GM18909 (cell line): ENCODE data around the gene ATXN7L3B.

Experiments used
- ATAC-seq: cut with Tn5 transposase; IDR thresholded peaks from one replicate; pipeline ENCODE4 v1.9.1; 2021; ENCODE audit warnings: mild to moderate bottlenecking; ENCODE audit not compliant: unreplicated experiment, poor library complexity

Gene ATXN7L3B

DNA sequence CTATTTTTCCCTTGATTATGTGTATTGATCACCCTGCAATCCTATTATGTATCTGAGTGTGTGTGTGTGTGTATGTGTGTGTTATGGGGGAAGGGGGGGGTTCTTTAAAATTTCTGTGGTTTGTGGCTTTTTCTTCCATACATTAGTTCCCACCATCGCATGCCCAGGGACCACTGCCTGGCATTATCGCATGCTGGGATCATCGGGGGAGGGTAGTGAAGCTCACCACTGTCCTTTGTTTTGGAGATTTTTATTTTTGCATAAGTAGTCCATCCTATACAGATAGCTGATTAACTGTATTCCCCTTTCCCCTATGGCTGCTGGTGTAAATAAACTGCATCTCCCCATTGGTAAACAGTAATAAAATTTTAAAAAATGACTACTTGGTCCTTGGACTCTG lies 3.4 kb downstream of the ATXN7L3B start:
- no peak for ATAC-seq

DNA sequence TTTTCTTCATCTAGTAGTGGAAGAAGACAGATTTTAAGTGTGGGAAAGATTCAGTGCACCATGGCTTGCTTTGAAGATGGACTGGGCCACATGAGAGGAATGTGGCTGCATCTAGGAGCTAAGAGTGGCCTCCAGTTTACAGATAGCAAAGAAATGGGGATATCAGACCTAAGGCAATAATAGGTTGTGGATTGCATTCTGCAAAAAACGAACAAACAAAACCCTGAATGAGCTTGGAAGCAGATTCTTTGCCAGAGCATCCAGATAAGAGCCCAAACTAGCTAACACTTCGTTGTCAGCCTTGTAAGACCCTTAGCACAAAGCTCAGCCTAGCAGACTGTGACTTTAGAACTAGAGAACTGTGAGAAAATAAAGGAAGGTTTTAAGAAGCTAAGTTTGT lies 9.6 kb downstream of the ATXN7L3B start:
- no peak for ATAC-seq

DNA sequence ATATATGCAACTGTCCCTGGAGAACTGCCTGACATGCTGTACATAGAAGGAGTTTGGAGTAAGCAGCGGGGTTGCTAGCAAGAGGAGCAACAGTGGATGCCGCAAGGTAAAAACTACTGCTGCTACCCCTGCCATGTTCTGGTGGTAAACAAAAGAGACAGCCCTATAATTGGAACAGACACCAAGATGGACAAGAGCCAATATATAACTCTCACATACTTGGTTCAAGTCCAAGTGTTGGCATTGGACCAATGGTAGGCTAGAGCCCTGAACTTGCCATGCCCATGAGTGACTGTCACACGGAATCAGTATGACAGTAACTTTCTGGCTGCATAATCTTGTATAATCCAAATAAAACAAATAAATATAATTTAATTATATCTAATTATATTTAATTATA lies 13.7 kb downstream of the ATXN7L3B start:
- ATAC-seq, result no peak

DNA sequence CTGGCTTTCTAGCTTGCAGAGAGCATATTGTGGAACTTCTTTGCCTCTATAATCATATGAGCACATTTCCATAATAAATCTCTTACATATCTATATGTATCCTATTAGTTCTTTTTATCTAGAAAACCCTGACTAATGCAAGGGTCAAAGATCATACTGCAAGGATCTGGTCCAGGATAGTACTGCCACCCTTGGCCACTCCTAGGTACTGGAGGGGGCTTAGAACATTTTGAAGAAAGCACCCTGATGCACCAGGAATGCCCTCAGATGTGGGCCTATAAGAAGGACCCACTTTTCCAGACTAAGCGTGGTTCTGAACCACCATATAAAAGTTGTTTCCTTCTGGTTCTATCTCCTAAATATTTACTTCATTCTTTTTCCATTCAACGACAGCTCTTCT lies 14.6 kb downstream of the ATXN7L3B start:
- ATAC-seq, result no peak

DNA sequence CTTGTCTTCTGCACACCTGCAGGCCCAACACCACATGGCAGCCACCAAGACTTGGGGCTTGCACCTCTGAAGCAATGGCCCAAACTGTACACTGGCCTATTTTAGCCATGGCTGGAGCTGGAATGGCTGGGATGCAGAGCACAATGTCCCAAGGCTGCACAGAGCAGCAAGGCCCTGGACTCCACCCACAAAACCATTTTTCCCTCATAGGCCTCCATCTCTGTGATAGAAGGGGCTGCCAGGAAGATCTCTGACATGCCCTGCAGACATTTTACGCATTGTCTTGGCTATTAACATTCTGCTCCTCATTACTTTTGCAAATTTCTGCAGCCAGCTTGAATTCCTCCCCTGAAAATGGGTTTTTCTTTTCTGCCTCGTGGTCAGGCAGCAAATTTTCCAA lies 22.1 kb downstream of the ATXN7L3B start:
- ATAC-seq, result no peak

DNA sequence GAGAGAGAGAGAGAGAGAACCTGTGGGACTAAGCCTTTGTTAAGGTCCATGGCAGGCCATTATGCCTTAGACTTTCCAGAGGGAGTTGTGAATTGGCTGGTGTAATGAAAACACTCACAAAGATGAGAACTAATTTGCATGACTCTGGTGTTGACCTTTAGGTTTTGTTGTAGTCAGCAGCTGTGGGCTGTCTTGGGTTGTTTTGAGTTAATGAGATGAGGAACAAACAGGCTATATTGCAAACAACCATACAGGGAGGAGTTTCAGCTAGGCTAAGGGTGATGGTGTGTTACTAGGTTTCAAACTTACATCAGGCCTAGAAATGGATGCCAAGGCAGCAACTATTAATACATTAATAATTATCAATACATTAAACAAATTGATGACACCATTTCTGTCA lies 26.3 kb downstream of the ATXN7L3B start:
- peak; percentile 42 for ATAC-seq

DNA sequence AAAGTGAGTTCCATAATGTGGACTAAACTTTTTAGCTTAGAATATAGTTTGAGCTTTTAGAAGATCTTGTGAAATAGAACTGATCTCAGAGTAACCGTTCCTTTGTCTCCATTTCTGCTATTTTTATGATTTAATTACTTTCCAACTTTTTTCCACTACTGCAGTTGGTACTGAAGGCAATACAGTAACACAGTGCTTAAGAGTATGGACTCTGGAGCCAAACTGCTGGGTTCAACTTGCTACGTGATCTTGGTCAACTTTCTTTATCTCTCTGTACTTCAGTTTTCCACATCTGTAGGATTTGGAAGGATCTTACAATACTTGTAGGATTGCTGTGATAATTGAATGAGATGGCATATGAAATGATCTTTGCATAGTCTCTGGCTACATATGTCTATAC lies 40.9 kb downstream of the ATXN7L3B start:
- ATAC-seq, result no peak

DNA sequence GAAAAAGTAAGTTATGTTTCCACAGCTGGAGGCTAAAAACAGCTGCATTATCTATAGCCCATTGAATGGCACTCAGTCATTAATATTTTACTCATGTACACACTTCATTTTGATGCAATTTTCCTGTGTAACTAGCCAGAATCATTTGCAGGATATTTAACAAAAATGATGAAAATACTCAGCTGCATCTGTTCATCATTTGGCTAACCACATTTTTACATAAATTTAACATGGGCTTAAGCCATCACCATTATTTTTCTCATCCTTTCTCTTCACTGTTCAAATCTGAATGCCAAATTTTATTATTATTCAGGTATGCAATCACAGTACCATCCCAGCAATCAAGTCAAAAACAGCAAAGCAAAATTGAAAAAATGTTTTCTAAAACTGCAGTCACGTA lies 41.8 kb downstream of the ATXN7L3B start:
- no peak for ATAC-seq

DNA sequence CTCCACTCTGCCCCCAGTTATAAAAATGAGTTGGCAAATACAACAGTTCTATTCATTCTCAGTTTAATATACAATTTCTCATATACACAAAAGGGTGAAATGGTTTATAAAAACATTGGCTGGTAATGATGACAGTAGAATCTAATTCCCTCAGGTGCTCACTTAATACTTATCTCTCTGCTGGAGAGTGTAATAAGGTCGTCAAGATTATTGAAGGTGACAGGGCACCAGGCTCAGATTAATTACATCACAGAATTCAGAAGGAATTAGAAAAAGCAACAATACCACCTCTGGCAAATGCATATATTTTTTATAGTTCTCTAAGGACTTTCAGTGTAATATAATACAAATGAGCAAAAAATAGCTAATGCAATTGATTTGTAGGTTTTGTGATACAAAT lies 42.3 kb downstream of the ATXN7L3B start:
- ATAC-seq, result no peak

DNA sequence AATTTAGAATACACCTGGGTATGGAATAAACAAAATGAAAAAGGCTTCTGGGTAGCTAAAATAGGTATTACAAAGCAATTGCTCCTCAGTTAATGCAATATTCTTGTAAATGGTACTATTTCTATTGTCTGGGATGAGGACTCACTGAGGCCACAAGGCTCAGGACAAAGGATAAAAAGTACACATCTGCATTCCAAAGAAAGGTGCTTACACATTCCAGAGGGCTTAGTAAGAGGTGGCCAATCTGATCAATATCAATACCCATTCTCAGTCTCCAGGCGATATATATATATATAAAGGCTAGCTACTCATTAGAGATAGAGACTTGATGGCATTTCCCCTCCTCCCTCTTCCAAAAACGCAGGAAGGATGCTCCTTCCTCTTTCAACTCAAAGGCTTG lies 43.8 kb downstream of the ATXN7L3B start:
- no peak for ATAC-seq

DNA sequence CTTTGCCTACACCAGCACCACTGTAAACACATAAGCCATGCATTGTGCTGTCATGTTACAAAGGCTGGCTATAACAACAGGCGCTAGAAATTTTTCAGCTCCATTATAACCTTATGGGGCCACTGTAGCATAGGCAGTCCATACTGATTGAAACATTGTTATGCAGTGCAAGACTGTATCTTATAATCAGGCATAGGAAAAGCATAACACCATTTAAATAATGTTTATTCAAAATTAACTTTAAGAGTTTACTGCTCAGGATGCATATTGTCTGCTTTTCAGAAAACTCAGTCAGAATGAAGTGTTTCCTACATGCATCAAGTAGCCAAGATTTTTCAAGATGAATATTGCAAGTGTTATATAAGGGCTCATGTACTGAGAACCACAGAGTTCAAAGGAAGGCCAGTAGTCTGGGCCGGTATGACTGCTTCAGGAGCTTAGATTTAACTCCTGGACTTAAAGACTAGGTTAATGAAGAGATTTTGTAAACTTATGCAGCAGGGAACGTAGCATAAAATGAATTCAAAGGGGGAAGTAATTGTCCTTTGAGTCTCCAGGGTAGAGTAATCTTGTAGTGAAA lies 46.9 kb downstream of the ATXN7L3B start:
- ATAC-seq, result no peak

DNA sequence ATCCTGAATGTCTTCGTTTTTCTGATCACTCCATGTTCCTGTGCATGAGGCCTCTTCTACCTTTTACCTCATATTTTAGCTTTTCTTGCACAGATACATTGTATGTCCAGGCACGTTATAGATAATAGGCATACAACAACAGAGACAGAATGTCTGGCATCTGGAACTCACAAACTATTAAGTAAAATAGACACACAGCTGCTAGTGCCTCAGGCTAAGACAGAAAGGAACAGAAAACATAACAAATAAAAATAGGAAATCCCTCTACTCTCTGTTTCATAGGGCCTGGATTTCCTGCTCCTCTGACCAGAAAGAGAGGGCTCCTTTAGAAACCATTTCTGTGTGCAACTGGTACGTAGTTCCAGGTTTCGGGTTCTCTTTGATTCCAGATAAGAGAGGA lies 48.6 kb downstream of the ATXN7L3B start:
- no peak for ATAC-seq
